HG03039 (cell line): ENCODE measurements around the gene TBX3.

Source experiments
- ATAC-seq: cut with Tn5 transposase; IDR thresholded peaks from one replicate; pipeline ENCODE4 v1.9.1; 2021; ENCODE audit warnings: mild to moderate bottlenecking, moderate library complexity; ENCODE audit not compliant: unreplicated experiment

TBX3 gene

GRCh38 chr12:114697243-114697716 lies 13.3 kb upstream of the TBX3 start:
- ATAC-seq = no peak

GRCh38 chr12:114696443-114697242 lies 12.7 kb upstream of the TBX3 start:
- ATAC-seq = no peak

- no peak for ATAC-seq
Measured at GRCh38 chr12:114695305-114695592, 11.3 kb upstream of the TBX3 start.

GRCh38 chr12:114694436-114695304 lies 10.7 kb upstream of the TBX3 start:
- ATAC-seq = no peak

GRCh38 chr12:114693532-114693931 lies 9.6 kb upstream of the TBX3 start:
- no peak for ATAC-seq

- ATAC-seq = no peak
Measured at GRCh38 chr12:114693059-114693531, 9.1 kb upstream of the TBX3 start.

GRCh38 chr12:114692186-114693058 lies 8.4 kb upstream of the TBX3 start:
- ATAC-seq = no peak

GRCh38 chr12:114691763-114692185 lies 7.8 kb upstream of the TBX3 start:
- ATAC-seq = no peak

- no peak for ATAC-seq
Measured at GRCh38 chr12:114691196-114691595, 7.2 kb upstream of the TBX3 start.

GRCh38 chr12:114690267-114691135 lies 6.5 kb upstream of the TBX3 start:
- ATAC-seq = no peak

- ATAC-seq = no peak
Measured at GRCh38 chr12:114689075-114689994, 5.4 kb upstream of the TBX3 start.

- ATAC-seq = no peak
Measured at GRCh38 chr12:114688256-114688845, 4.4 kb upstream of the TBX3 start.

- no peak for ATAC-seq
Measured at GRCh38 chr12:114687802-114688201, 3.8 kb upstream of the TBX3 start.

- no peak for ATAC-seq
Measured at GRCh38 chr12:114686773-114687500, 3.0 kb upstream of the TBX3 start.

GRCh38 chr12:114686426-114686772 lies 2.4 kb upstream of the TBX3 start:
- no peak for ATAC-seq

GRCh38 chr12:114685869-114686268 lies 1.9 kb upstream of the TBX3 start:
- ATAC-seq = no peak

- no peak for ATAC-seq
Measured at GRCh38 chr12:114685320-114685781, 1.4 kb upstream of the TBX3 start.

GRCh38 chr12:114684870-114685273 lies 897 bp upstream of the TBX3 start:
- no peak for ATAC-seq
